Embryonic facial prominence (tissue), 1 donor: Measurements from ENCODE around the gene FHAD1.

Source experiments
- DNase-seq: peaks from one replicate; pipeline ENCODE4 v3.0.0-alpha.2; 2016; ENCODE audit errors: extremely low spot score

Gene FHAD1

DNA sequence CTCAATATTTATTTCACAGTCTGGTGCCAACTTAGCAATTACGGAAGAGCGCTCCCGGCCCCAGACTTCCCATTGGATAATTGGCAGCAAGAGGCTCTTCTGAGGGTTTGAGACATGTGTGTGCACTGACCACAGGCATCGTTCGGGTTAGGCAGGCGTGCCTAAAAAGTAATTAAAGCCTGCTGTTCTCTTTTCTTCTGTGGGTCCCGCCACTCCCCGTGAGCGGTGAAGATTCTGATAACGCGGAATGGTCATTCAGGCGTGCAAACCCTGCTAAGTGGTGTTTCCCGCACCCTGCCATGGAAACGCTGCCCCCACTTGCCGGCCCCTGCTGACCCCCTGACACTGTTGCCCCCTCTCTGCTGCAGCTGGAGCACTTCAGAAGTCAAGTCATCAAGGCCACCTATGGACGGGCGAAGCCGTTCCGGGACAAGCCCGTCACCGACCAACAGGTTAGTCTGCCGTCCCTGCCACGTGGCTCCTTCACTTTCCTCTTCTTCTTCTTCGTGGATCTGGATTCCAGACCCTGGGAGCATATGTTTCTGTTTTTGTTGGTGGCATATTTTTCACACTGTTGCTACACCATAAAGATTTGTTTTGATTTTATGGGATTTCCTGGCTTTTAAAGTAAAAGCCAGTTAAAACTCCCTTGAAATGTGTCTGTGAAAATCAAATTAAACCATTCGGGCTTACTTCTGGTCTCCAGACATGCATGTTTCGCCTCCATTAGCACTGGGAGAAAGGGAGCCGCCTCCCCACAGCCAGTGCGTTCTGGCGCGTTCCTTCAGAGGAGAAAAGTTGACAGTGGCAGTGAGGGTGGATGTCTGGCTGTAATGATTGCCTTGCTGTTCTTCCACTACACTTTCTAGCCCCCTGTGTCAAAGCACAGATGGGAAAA lies 79.9 kb downstream of the FHAD1 start:
- DNase-seq, result peak; percentile 70

DNA sequence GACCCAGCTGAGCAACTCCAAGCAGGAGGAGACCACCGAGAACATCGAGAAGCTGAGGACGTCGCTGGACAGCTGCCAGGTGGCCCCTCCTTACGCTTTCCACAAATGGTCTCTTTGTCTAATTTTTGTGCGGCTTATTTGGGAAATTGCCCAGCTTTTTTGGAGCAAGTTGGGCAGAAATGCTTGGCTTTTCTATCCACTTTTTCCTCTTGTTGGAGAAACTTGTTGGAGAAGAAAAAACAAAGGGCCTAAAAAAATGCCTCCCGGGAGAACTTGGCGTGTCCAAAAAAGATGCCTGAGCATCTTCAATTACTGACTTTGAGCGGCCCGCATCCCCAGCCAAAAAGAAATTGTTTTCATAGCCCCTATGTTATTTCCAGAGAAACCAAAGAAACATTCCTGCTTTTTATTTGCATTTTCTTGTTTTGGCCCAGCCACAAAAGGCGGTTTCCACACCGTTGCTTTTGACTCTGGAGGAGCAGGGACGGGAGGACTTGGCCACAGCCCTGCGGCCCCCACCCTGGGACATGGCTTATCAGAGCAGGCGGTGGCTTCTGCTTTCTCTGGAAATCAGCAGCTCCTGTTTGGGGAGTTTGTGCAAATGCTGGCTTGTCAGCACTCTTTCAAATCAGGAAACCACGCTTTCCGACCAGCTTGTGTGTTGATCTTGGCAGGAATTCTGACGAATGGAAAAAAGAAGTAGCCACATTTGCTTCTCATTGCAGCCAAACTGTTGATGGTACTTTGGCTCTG lies 81.5 kb downstream of the FHAD1 start:
- peak; percentile 85 for DNase-seq

DNA sequence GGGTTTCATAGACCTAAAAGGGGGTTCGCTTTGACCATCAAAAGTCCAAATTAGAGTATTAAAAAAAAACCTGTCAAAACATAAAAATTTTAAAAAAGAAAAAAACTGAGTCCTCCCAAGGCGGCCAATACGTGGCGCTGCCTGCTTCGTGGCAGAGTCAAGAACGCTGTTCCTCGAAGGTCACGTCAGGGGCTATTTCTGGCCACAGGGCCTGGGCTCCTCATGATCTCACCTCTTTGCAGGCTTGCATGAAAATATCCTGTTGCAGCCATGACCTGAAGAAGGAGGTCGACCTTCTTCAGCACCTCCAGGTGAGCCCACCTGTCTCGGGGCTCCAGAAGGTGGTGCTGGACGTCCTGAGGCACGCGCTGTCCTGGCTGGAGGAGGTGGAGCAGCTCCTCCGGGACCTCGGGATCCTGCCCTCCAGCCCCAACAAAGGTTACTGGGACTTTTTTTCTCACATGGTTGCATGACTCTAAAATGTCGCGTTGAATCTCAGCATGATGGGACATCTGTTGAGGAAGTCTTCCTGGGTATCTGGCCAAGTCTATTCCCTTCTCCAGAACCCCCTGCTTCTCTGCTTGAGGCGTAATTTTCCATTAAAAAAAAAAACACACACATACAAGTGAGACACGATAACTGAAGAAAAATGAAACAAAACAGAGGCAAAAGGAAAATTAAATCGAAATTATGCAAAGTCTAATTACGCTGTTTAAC lies 82.2 kb downstream of the FHAD1 start:
- no peak for DNase-seq

DNA sequence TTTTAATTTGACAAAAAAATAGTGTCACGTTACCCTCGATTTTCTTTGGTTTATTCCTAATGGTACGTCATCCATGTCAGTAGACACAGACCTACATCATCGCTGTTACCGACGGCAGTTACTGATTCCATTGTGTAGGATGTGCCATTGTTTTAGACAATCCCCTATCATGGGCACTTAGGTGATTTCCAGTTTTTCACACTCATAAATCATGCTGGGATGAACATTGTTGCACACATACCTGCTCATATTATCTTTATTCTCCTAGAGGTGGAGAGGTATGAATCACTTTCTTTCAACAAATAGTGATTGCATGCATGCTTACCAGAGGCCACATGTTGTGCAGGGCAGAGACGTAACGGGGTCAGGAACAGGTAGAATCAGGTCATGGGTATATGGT lies 83.0 kb downstream of the FHAD1 start:
- no peak for DNase-seq

DNA sequence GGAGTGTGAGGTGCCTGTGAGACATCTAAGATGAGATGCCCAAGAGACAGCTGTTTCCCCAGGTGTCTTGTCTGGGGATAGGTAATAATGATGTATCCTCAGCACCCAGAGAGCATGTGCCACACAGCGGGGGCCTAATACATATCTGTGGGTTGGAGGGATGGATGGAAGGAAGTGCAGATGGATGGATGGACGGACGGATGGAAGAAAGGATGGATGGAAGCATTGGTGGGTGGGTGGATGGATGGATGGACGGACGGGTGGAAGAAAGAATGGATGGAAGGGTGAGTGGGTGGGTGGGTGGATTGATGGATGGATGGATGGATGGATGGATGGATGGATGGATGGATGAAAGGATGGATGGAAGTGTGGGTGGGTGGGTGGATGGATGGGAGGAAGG lies 84.2 kb downstream of the FHAD1 start:
- no peak for DNase-seq

GRCh38 chr1:15331734-15332133 lies 84.7 kb downstream of the FHAD1 start:
- no peak for DNase-seq

DNA sequence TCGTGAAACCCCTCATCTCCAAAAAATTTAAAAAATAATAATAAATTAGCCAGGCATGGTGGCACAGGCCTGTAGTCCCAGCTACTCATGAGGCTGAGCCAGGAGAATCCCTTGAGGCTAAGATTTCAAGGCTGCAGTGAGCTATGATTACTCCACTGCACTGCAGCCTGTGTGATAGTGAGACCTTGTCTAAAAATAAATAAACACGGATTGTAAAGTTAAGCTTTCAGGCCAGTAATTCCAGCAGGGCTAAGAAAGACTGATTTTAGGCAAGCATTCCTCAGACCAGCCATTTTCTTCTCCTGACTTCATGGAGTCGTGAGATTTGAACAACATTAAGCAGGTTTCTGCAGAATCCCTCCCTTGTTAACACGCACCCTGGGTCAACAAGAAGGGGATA lies 85.5 kb downstream of the FHAD1 start:
- no peak for DNase-seq

DNA sequence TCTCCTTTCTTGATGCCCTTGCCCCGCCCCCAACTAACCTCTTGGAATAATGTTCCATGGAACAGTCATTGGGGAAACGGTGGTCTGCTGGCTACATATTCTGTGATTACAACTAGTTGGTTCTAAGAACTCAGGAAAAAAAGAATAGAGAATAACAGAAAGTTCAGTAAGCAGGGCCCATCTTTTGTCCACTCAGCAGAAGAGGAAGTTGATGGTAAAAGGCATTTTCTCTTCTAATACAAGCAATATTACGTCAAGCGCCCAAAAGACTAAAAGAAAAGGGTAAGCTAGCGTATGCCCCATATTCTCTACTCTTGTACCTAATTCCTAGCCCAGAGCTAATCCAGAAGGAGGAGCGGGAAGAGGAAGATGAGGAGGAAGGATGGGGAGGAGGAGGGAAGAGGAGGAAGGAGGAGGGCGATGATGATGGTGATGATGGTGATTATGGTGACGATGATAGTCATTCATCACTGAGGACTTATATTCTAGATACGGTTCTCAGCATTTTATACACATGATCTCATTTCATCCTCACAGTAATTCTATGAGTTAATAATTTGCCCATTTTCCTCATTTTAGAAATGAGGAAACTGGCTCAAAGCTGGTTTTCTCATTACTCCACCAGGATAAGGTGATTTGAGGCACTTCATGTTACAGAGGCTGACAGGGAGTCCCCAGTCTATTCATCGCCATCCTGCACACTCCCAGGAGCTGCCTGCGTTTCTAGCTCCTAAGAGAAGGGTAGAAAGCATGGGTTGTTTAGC lies 86.1 kb downstream of the FHAD1 start:
- no peak for DNase-seq

- no peak for DNase-seq
Measured at GRCh38 chr1:15334995-15335394, 88.0 kb downstream of the FHAD1 start.

GRCh38 chr1:15336866-15337265 lies 89.8 kb downstream of the FHAD1 start:
- DNase-seq, result no peak

GRCh38 chr1:15337656-15338402 lies 90.8 kb downstream of the FHAD1 start:
- DNase-seq, result no peak

- DNase-seq, result no peak
Measured at GRCh38 chr1:15339570-15339969, 92.5 kb downstream of the FHAD1 start.

DNA sequence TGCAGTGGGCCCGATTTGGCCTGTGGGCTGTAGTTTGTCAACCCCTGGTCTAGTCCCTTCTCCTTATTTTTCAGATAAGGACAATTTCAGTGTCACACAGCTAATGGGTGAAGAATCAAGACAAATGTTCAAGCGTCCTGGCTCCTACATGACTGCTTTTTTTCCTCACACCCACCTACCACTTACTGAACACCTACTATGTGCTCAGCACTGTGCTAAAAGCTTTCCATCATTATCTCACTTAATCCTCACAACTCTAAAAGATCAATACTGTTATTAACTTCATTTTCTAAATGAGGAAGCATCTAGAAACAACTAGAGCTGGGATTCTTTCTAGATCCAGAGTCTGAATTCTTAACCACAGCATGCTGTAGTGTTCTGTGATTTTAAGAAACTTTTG lies 94.2 kb downstream of the FHAD1 start:
- DNase-seq, result no peak

GRCh38 chr1:15341634-15342407 lies 94.8 kb downstream of the FHAD1 start:
- no peak for DNase-seq

DNA sequence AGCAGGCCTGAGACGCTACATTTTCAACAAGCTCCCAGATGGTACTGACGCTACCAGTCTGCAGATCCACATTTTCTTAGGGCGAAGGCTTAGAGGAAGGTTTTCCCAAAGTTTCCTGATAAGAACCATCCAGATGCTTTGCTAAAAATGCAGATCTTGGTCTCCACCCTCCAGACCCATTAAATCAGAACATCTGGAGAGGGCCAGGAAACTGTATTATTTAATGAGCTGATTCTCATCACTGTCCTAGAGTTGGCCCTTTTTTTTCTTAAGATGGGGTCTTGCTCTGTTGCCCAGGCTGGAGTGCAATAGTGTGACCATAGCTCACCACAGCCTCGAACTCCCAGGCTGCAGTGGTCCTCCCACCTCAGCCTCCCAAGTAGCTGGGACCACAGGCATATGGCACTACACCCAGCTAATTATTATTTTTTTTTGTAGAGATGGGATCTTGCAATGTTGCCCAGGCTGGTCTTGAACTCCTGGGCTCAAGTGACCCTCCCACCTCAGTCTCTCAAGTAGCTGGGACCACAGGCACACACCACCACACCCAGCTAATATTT lies 95.5 kb downstream of the FHAD1 start:
- no peak for DNase-seq

DNA sequence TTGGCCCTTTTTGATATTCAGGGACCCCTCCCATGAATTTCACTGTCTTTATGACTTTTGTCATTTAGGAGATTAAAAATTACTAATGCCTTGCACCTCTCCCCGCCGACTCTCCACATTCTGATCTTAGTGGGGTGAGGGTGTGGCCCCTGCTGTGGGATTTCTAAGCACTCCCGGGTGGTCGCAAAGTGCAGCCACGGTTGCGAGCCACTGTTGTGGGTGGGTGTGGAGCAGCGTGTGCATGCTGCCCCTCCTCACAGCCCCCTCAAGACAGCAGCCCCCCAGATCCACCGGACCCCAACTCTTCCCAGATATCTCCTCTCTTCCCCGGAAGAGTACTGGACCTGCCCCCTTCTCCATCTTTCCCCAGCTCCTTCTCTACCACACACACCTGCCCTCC lies 96.1 kb downstream of the FHAD1 start:
- no peak for DNase-seq

GRCh38 chr1:15343729-15344128 lies 96.7 kb downstream of the FHAD1 start:
- no peak for DNase-seq

DNA sequence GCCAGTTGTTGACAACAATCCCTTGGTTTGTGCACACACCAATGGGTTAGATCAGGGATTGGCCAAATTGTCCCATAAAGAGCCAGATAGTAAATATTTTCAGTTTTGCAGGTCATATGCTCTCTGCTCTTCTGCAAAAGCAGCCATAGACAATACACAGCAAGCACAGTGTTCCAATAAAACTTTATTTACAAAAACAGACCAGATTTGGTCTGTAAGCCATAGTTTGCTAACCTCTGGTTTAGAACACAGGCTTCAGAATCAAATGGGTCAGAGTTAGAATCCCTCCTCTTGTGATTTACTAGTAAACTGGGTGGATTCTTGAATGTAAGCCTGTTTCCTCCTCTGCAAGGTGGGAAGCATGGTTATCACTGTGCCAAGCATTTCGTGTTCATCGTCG lies 97.4 kb downstream of the FHAD1 start:
- no peak for DNase-seq

DNA sequence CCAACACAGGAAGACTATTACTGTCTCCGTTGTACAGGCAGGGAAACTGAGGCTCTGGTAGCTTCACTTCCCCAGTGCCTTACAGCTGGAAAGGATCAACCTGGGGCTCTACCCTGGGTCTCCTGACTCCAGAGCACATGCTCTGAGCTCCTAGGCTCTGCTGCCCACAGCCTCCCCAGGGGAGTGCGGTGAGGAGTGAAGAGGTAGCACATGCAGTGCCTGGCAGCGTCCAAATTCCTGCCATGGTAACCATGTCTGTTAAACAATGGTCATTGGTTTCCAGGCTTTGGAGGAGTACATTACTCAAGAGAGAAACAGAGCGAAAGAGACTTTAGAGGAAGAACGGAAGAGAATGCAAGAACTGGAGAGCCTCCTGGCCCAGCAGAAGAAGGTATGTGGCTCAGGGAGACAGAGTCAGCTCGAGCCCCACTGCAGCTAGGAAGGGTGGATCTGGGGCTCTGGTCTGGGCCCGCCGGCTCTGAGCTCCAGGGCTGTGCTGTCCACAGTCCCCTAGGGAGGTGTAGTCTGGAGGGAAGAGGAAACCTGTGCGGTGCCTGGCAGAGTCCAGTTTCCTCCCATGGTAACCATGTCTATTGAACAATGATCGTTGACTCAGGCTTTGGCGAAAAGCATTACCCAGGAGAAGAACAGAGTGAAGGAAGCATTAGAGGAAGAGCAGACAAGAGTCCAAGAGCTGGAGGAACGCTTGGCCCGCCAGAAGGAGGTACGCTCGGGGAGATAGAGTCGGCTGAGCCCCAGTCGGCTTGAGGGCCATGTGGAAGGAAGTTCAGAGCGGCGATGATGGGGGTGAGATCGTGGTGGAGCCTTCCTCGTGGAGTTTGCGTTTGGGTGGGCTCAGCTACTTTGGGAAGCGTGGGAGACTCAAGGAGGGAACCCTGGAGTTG lies 98.0 kb downstream of the FHAD1 start:
- no peak for DNase-seq
